HFFc6 (cell line): ENCODE measurements around the gene GCK. TPM values are rescaled to one million over a fixed set of nuclear protein-coding genes. Genes with fewer than 3 reads are reported as not detected.

ENCODE experiments used
- DNase-seq: peaks from one replicate; pipeline ENCODE4 v3.0.0-alpha.2; 2018
- H3K27ac Mint-ChIP-seq: 2 replicates; pipeline ENCODE4 v1.8.0; 2020; ENCODE audit warnings: mild to moderate bottlenecking, mixed read lengths
- H3K27me3 Mint-ChIP-seq: 2 replicates; pipeline ENCODE4 v1.8.0; 2021; ENCODE audit warnings: mild to moderate bottlenecking, moderate library complexity, mixed read lengths; ENCODE audit not compliant: insufficient read depth
- H3K36me3 Mint-ChIP-seq: 2 replicates; pipeline ENCODE4 v1.8.0; 2021; ENCODE audit warnings: low read depth, mixed read lengths
- H3K4me1 Mint-ChIP-seq: 2 replicates; pipeline ENCODE4 v1.8.0; 2020; ENCODE audit warnings: low read depth, mixed read lengths
- H3K4me3 Mint-ChIP-seq: 2 replicates; pipeline ENCODE4 v1.8.0; 2020; ENCODE audit warnings: mild to moderate bottlenecking, moderate library complexity, mixed read lengths
- H3K9me3 Mint-ChIP-seq: 2 replicates; pipeline ENCODE4 v1.8.0; 2020; ENCODE audit warnings: mild to moderate bottlenecking, mixed read lengths
- CTCF ChIP-seq: fragments of 200-600 bp; sonication (generic); IDR thresholded peaks from 2 replicates; pipeline ENCODE4 v1.5.0; 2021; ENCODE audit warnings: antibody characterized with exemption, mild to moderate bottlenecking
- total RNA-seq, 6 experiments: library from RNA; stranded (reverse); fragmentation: NEBNext Ultra II Directional; extraction: Animal tissue kit (Norgen Biotek cat#: 25700); gene quantifications; 2 replicates in 1 of 6; 3 replicates in 5 of 6; pipeline ENCODE4 v1.2.3, GENCODE V29; 2021

GCK gene
- total RNA-seq, 6 experiments from 2014 or later = 0.11 to 0.26 (median 0.17) TPM; not detected in 2

- H3K27ac Mint-ChIP-seq = no peak overlapping the region
- H3K4me1 Mint-ChIP-seq = peaks cover 29% of the 10 kb centered on the region
- H3K9me3 Mint-ChIP-seq = no peaks in the 10 kb centered on the region
- no peak overlapping the region for H3K4me3 Mint-ChIP-seq
- DNase-seq = no peak
- peaks cover 6% of the 10 kb centered on the region; the same call in 1 of the 2 replicates for H3K36me3 Mint-ChIP-seq
- TF ChIP-seq CTCF = no peak
- peaks cover 7% of the 10 kb centered on the region for H3K27me3 Mint-ChIP-seq
Measured at GRCh38 chr7:44197474-44197873, 8.2 kb upstream of the GCK start.

GRCh38 chr7:44196450-44196872 is 7.2 kb upstream of the GCK start:
- TF ChIP-seq CTCF = peak; percentile 81
- peaks cover 24% of the 10 kb centered on the region for H3K4me1 Mint-ChIP-seq
- peaks cover 7% of the 10 kb centered on the region for H3K27me3 Mint-ChIP-seq
- H3K9me3 Mint-ChIP-seq = no peaks in the 10 kb centered on the region
- peaks cover 5% of the 10 kb centered on the region; the same call in 1 of the 2 replicates for H3K36me3 Mint-ChIP-seq
- peak overlapping the region; percentile 43; the same call in 1 of the 2 replicates for H3K27ac Mint-ChIP-seq
- DNase-seq = peak; percentile 58
- no peak overlapping the region for H3K4me3 Mint-ChIP-seq

GRCh38 chr7:44195889-44196288 is 6.7 kb upstream of the GCK start:
- Mint-ChIP-seq H3K9me3 (no peaks in the 10 kb centered on the region), H3K4me1 (peaks cover 24% of the 10 kb centered on the region), H3K27me3 (peaks cover 7% of the 10 kb centered on the region), H3K4me3 (no peak overlapping the region), H3K36me3 (peaks cover 5% of the 10 kb centered on the region; the same call in 1 of the 2 replicates), H3K27ac (no peak overlapping the region)
- DNase-seq = peak; percentile 27
- no peak for TF ChIP-seq CTCF

- DNase-seq = no peak
- H3K4me1 Mint-ChIP-seq = peaks cover 24% of the 10 kb centered on the region
- peaks cover 5% of the 10 kb centered on the region; the same call in 1 of the 2 replicates for H3K36me3 Mint-ChIP-seq
- H3K27me3 Mint-ChIP-seq = peaks cover 7% of the 10 kb centered on the region
- H3K9me3 Mint-ChIP-seq = no peaks in the 10 kb centered on the region
- TF ChIP-seq CTCF = no peak
- H3K27ac Mint-ChIP-seq = no peak overlapping the region
- no peak overlapping the region for H3K4me3 Mint-ChIP-seq
Measured at GRCh38 chr7:44194562-44195145, 5.4 kb upstream of the GCK start.

GRCh38 chr7:44194069-44194468 is 4.8 kb upstream of the GCK start:
- H3K4me1 Mint-ChIP-seq = peaks cover 24% of the 10 kb centered on the region
- peaks cover 7% of the 10 kb centered on the region for H3K27me3 Mint-ChIP-seq
- no peak for TF ChIP-seq CTCF
- H3K27ac Mint-ChIP-seq = peak overlapping the region; percentile 8; the same call in 1 of the 2 replicates
- peak; percentile 17 for DNase-seq
- no peak overlapping the region for H3K4me3 Mint-ChIP-seq
- H3K36me3 Mint-ChIP-seq = peaks cover 5% of the 10 kb centered on the region; the same call in 1 of the 2 replicates
- no peaks in the 10 kb centered on the region for H3K9me3 Mint-ChIP-seq
